ENCODE results near the gene RIMS3.

RIMS3 gene

DNA sequence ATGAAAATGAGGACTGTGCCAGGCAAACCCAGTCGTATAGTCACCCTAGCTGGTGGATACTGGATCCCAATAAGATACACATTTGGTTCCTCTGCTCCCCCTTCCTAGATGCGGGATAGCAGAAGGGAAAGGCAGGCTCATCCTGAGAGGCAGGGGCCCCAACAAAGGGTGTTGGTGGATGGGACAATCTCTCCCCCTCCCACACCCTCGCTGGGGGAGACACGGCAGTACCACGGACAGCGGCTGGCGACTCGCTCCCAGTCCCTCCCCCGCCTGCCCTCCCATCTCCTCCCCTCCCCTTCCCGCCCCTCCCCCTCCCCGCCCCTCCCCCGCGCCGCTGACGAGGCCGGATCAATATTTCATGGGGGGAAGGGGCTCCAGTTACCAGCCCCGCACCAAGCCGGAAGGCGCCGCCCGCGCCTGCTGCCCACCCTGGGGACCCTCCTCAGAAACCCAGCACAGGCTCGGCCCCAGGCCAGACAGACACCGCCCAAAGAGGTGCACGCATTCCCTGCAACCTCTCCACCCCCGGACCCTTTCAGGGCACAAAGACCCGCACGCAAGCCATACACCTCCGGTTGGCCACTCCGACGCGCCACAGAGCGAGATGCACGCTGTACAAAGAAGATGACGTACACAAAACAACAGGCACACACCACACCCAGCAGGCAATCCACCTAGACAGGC lies 11.5 kb downstream of the RIMS3 start:
- no peak for DNase-seq (ENCODE audit: low read depth)

DNA sequence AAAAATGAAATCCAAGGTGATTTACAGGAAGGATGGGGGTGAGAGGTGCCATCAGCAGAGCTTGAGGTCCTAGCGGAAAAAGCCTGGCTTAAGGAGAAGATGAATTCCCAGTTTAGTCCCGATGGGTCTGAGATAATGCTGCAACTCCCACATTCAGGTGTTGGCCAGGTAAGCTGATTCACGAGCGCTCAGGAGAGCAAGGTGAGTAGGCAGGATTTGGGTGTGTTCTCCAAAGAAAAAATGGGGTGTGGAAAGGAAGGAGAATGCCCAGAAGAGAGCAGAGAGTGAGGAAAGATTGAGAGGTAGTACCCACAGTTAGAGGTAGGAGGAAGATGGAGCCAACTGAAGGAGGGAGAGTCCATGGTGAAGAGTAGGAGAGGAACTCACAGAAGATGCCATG lies 12.5 kb downstream of the RIMS3 start:
- DNase-seq (ENCODE audit: low read depth): no peak

- no peak for DNase-seq (ENCODE audit: low read depth)
Measured at GRCh38 chr1:40652468-40652867, 13.0 kb downstream of the RIMS3 start.

DNA sequence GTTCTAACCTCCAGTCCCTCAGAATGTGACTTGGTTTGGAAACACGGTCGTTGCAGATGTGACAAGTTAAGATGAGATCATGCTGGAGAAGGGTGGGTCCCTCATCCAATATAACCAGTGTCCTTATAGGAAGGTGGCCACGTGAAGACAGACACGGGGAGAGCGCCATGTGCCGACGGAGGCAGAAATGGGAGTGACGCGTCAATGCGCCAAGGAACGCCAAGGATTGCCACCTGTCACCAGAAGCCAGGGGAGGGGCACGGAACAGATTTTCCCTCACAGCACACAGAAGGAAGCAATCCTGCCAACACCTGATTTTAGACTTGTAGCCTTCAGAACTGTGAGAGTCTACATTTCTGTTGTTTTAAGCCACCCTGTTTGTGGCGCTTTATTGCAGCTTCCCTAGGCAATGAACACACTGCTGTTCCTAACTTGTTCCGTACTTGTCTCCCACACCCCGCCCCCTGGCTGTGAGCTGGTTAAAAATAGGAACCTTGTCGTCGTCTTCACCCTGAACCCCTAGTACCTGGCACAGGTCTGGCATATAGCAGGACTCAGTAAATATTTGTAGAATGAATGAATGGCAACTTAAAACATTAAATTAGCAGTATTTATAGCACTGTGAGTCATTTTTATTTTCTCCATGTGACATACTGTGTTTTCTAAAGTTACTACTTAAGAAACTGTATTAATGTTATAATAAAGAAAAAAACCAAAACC lies 14.2 kb downstream of the RIMS3 start:
- no peak for DNase-seq (ENCODE audit: low read depth)

- DNase-seq (ENCODE audit: low read depth): no peak
Measured at GRCh38 chr1:40650075-40650474, 15.4 kb downstream of the RIMS3 start.

- DNase-seq (ENCODE audit: low read depth): no peak
Measured at GRCh38 chr1:40649592-40649930, 15.9 kb downstream of the RIMS3 start.

- DNase-seq (ENCODE audit: low read depth): no peak
Measured at GRCh38 chr1:40648928-40649591, 16.4 kb downstream of the RIMS3 start.

- DNase-seq (ENCODE audit: low read depth): no peak
Measured at GRCh38 chr1:40648200-40648599, 17.3 kb downstream of the RIMS3 start.

GRCh38 chr1:40646315-40646714 lies 19.2 kb downstream of the RIMS3 start:
- DNase-seq (ENCODE audit: low read depth): no peak

DNA sequence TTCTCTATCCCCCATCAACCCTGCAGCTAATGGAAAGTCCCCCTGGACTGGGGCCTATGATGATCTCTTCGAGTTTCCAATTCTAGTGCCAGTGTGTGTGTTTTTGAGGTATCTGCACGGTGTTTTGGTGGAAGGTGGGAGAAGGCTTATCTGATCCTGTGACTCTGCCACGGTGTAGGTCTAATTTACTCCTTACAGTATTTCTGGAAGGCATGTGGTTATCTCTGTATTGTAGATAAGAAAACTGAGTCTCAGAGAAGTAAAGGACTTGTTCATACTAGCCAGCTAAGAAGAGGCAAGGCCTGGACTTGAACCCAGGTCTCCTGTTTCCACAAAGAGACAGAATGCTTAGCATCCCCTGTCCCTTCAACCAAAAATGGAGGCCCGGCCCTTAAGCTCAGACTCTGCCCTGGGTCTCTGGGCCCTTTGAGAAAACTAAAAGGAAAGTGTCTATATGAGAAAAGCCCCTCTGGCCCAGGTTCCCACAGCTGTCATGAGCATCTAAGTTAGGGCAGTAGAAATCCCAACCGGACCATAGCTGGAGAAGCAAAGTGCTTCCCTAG lies 20.3 kb downstream of the RIMS3 start:
- no peak for DNase-seq (ENCODE audit: low read depth)

GRCh38 chr1:40641601-40642242 lies 23.8 kb downstream of the RIMS3 start:
- no peak for DNase-seq (ENCODE audit: low read depth)

DNA sequence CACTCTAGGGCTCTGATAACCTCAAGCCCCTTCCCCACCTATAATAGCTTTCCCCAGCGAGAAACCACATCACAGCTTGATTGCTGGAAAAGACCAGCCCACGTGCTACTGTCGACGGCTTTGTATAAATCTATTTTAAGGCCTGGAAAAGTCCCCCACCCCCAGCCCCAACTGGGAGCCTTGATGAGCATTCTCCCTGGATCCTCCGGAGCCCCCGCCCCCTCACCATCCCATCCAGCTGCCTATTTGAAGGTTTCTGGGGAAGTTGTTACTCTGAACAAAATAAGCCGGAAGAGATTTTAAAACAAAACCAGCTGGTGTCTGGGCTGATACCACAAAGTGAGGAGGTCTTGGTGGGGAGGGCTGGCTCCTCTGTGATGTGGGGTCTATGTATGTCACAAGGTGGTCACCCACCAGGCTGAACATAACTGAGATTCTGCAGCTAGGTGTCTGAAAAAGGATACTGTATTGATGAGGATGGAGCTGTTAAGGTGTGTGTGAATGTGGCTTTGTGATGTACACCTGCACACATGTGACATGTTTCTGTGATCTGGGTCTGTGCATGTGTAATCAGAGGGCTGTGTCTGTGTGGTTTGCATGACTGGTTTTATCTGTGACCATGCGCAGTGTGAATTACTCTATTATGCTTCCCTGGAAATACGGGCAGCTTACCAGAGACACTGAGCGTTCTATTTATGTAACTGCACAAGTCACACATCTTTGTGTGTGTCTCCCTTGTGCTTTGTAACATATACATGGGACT lies 25.0 kb downstream of the RIMS3 start:
- no peak for DNase-seq (ENCODE audit: low read depth)

DNA sequence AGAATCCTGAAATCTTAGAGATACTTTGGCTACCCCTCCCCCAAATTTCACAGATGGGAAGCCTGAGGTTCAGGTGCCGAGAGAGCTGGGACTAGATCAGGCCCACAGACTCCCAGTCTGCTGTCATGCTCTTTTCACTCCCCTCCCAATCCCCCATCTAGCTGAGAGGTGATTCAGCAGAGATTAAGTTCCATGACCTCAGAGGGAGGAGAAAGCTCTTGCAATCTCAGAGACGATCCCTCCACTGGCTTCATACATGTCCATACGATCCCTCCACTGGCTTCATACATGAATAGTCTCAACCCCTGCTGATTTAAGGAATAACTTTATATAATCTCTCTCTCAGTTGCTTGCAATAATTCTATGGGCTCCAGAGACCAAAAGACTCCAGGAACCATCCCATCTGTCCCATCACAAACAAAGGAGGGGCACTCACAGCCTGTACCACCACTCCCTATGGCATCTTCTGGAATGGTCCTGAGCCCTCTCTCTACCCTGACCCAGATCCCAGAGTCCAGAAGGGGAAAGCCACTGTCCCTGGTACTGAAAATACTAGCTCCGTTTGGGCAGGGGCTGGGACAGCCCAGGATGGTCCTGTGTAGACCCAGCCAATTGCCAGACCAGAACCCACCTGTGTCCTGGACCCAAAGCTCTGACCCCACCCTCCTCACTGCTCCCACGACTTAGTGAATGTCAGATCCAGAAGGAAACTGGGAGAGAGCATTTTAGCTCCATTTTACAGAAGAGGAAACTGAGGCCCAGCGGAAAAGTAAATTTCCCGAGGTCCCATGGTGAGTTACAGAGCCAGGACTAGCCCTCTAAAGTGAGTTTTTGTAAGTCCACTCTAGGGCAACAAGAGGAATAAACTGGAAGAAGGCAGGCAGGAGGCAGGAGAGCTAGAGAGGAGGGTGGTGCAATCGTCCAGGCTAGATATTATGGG lies 27.1 kb downstream of the RIMS3 start:
- DNase-seq (ENCODE audit: low read depth): no peak

DNA sequence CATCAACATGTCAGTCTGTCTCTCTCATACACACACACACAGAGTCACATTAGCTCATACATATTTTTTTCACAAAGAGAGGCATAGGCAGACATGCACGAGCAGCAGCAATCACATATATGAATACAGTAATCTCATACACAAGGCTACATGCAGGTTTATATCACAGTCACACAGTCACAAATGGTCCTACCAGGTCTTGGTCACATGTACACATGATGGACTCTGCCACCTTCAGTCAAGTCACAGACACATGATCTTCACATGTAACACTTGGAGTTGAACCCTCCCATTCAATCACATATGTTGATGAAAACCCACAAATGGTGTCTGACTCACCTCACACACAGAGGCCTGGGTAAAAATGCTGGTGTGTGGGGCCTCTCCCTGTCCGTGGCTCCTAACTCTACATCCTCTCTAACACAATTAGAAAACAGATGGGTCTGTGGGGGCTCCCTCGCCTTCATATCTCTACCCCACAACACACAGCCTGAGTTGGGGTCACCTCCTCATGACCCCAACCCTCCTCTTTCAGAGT lies 27.9 kb downstream of the RIMS3 start:
- no peak for DNase-seq (ENCODE audit: low read depth)

- no peak for DNase-seq (ENCODE audit: low read depth)
Measured at GRCh38 chr1:40636777-40637176, 28.7 kb downstream of the RIMS3 start.

DNA sequence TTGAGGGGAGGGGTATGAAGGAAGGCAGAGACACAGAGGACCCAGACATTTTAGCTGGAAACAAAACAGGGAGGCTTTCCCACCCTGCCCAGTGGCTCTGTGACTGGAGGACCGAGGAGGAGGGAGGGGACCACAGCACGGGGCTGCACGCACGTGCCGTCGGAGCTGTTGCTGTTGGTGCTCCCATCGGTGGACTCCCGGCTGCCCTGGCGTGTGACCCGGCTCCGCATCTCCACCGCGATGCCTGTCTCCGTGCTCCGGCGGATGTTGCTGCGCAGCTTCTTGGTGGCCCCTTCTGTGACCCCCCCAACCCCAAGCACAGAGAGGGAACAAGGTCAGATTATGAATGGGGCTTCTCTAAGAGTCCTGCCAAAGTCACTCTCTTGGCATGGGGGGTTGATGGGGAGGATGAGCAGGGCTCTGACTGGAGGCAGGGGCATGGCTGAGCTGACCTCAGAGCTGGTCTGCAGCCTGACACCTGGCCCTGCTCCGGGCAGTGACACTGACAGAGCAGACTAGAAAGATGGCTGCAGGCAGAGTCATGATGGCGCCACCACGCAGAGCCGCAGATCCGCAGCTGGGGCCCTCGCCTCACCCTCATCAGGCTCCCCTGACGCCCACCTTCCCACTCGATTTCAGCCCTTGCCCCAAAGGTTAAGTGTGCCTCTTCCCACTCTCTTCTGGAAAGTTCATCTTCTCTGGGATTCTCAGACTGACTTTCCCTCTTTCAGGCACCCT lies 29.6 kb downstream of the RIMS3 start:
- no peak for DNase-seq (ENCODE audit: low read depth)

GRCh38 chr1:40634901-40635655 lies 30.4 kb downstream of the RIMS3 start:
- no peak for DNase-seq (ENCODE audit: low read depth)

- no peak for DNase-seq (ENCODE audit: low read depth)
Measured at GRCh38 chr1:40633931-40634376, 31.5 kb downstream of the RIMS3 start.

DNA sequence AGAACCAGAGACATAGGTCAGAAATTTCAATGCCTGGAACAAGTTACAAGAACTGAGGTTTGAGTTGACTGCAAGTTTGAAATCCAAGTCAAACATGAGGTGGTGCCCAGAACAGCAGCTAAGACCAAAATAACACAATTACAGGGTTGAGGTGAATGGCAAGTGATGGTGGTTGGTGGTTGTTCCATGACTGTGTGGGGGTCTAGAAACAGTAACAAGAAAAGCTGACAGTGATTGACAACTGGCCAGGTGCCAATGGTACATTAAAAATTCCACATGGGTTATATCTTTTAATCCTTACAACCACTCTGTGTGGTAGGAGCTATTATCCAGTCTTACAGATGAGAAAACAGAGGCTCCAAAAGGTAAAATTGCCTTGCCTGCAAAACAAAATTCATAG lies 32.0 kb downstream of the RIMS3 start:
- no peak for DNase-seq (ENCODE audit: low read depth)

Data from stimulated activated CD8-positive, alpha-beta memory T cell treated with anti-CD3 and anti-CD28 coated beads, Interleukin-15, amount 100 ng/mL, for 1 hour (primary cell).